GM19324 (cell line): ENCODE results near the gene ADAM33.

Source experiments
- ATAC-seq: cut with Tn5 transposase; IDR thresholded peaks from one replicate; pipeline ENCODE4 v1.9.1; 2021; ENCODE audit warnings: mild to moderate bottlenecking, moderate library complexity; ENCODE audit not compliant: unreplicated experiment, low FRiP score

ADAM33 gene

DNA sequence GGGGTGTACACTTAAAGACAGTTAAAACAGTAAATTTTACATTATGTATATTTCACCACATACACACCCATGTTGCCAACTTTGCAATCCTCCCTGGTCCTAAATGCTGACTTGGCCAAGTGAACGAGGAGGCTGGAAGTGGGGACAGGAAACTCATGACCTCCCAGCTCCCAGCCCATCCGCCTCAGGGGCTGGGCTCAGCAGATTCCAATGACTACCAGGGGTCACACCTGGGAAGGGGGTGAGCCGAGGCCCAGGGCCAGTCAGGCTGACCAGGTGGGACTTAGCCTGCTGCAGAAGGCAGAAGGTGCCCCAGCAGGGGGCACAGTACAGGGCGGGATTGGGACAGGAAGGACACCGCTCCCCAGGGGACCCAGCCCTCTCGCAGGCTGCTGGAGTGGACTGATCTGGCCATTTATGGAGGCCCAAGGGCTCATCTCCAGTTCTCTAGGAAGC lies 28.2 kb upstream of the ADAM33 start:
- ATAC-seq: no peak

DNA sequence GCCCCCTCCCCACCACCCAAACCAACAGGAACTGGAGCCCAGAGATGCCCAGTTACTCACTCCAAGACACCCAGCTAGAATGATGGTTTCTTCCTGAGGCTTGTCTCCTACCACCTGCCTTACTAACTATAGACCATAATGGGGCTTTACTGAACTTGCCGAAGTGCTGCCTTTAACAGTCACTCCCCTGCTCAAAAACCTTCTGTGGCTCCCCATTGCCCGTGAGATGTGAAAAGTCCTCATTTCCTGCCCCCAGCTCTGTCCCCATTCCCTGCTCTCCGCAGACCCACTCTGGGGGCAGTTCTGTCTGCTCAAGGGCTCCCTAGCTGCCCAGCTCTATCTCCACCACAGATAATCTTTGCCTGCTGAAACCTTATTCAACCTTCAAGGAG lies 25.7 kb upstream of the ADAM33 start:
- ATAC-seq: no peak

DNA sequence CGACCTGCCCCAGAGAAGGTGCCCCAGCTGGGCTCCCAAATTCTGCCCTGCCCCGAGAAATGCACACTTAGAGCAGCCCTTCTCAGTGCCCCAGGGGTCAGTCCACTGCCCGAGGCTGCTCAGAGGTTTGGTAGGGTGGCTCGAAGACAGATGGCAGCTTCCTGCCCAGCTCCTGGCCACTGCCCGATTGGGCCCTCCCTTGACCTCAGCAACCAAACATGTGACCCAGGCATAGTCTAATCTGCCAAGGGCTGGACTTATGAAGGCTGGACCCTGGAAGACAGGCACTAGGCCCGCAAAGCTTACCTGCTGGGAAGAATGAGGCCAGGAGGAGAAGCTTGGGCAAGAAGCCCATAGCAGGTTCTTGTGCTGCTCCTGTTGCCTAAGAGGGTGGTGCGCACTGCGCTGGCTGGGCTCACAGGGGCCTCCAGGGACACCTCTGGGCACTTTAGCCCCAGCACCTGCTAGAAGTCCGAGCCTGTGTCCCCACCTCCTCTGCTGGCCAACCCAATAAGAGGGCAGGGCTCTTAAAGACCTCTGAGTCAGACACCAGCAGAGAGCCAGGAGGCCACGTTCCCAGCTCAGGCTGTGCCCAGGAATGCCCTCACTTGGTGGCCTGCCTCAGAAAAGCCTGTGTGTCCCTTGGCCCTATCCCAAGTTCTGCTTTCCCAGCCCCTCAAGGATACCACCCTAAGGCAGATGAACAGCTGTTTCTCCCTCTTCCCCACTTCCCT lies 25.1 kb upstream of the ADAM33 start:
- no peak for ATAC-seq

DNA sequence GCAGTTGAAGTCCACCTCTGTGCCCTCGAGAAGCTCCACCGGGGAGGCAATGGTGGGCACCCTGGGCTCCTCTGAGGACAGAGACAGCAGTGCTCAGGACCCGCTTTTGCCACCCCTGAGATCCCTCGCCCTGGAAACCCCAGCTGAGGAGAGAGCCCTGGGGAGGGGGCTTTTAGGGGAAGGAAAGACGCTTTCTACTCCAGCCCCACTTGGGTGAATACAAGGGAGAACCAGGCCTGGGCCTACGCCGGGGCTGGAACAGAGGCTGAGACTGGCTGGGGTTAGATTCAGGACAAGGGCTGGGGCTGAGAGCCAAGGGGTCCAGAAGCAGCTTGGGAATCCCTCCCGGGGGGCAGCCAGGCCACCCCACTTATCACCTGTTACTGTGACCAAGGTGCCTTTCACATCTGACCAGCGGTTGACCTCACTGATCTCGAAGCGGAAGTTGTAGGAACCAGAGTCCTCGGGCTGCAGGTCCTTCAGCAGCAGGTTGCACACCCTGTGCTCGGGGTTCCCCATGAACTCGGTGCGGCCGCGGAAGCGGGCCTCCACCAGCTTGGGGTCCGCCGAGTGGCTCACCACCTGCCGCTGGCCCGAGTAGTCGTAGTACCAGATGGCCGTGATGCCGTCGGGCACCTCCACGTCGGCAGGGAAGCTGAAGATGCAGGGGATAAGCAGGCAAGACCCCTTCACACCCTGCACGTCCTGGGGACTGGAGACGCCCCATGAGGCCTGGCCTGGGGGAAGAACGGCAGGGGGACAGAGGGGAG lies 24.3 kb upstream of the ADAM33 start:
- no peak for ATAC-seq

DNA sequence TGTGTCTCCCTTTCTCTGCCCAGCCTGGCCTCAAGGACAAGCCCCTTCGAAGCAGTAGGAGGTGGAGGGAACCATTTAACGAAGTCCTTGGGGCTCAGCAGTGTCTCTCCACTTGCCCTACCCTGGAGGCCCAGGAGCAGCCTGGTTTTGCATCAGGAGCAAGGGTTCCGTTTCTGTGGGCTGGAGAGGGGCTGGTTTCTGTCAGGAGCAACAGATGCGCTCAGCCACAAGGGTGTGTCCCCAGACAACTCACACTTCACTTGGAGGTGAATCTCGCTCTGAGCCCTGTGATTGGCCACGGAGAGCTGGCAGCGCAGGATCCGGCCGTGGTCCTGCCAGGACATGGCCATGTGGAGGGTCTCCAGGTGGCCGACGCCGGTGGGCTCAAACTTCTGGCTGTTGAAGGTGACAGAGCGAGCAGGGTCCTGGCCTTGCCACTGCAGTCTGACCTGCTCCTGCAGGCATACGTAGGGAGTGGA lies 23.7 kb upstream of the ADAM33 start:
- ATAC-seq: no peak

DNA sequence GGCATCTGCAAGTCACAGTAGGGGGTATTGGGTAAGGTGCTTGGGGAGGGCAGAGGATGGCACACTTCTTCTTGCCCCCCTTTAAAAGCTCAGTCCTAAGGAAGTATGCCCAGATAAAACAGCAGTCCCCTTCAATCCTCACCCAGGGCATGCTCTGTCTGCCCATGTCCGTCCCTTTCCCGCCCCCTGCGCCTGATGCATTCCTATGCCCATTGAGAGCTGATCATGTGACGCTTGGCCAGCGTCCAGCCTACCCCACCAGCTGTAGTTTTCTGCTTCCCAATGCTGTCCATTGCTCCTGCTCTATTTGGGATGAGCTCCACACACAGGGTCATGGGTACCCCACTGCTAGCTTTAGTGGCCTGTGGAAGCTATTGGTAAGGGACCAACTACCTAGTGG lies 22.3 kb upstream of the ADAM33 start:
- ATAC-seq: no peak

DNA sequence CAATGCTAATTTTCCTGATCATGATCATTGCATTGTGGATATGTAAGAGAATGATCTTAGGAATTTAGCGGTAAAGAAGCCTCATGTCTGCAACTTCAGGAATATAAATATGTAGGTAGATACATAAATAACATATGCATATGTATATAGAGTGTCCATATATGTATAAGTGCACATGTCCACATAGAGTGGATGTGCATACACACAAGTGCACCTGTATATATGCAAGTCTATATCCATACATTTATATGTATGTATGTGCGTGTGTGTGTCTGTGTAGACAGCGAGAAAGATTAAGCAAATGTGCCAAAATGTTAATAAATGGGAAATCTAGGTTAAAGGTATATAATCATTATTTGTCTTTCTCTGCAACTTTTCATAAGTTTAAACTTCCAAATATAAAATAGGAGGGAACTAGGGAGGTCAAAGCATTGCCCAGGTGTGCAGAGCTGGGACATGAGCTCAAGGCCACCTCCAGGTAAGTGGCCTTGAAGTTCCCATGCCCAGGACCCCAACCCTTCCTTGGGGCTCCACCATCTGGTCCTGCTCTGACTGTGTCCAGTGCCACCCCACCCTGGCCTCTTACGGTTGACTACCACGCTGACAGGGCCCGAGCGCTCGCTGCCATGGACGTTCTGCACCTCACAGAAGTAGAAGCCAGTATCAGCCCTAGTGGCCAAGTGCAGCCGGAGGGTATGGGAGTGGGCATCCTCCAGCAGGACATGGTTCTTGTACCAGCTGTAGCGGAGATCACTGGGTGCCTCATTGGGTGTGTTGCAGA lies 21.0 kb upstream of the ADAM33 start:
- no peak for ATAC-seq

DNA sequence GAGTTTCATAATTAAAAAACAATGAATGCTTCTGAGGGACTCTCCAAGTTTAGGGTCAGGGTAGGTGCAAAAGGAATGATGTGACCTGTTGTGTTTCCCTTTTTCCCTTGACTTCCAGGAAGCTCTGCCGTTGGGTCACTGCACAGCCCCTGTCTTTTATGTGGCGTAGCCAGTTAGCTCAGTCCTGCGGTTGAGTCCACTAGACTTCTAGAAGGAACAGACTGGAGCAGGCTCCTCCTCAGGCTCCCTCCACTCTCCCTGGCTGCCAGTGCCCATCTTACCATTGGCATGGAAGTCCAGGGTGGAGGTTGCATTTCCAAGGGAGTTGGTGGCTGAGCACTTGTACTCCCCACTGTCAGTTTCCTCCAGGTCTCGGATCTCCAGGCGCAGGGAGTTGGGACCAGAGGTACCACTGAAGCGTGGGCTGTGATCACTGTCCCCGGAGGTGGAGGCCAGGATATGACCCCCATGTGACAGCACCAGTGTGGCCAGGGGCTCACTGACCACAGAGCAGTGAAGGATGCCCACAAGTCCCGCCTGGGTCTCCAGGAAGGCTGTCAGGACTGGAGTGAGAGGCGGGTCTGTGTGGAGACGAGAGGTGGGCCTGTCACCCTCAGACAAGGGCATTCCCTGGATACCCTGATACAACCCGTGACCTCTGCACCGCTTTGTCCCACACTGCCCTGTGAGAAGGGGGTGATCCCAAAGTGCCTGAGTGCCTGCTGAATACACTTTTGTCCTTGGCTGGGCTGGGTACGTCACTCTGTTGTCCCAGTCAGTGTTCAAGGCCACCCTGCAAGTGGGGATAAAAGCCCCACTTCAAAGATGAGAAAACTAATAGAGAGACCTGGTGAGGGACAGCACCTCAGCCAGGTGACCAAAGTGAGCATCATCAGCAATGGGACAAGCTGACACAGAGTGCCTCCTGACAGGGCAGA lies 19.5 kb upstream of the ADAM33 start:
- no peak for ATAC-seq

DNA sequence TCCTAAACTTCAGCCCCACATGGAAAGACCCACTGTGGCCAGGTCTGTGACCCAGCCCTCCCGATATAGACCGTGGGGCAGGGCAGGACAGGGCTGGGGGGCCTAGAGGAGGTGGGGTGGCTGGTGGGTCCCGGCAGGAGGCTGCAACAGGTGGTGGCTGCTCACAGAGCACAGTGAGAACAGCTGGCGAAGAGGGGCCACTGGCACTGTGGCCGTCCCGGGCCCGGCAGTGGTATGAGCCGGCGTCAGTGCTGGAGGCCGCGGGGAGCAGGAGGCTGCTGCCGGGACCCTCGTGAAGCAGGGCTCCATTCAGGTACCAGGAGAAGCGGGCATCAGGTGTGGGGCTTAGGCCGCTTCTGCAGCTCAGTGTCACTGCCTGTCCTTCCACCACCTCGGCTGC lies 17.2 kb upstream of the ADAM33 start:
- ATAC-seq: no peak

DNA sequence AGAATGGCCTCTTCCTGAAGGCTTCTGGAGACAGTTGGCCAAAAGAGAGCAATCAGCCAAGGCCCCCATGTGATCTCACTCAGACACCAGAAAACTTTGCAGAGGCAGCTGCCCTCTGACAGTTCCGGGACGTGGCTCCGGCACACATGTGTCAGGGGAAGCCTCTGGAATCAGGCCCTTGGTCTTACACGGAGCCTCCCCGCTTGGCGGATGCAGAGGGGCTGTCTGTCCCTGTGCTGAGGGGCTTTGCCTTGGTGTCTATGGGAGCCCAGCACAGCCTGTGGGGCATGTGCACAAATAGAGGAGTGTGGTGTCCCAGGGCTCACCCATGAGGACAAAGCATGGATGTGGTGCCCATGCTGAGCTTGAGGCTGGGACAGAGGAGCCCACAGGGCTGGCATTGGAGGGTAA lies 16.8 kb upstream of the ADAM33 start:
- no peak for ATAC-seq

DNA sequence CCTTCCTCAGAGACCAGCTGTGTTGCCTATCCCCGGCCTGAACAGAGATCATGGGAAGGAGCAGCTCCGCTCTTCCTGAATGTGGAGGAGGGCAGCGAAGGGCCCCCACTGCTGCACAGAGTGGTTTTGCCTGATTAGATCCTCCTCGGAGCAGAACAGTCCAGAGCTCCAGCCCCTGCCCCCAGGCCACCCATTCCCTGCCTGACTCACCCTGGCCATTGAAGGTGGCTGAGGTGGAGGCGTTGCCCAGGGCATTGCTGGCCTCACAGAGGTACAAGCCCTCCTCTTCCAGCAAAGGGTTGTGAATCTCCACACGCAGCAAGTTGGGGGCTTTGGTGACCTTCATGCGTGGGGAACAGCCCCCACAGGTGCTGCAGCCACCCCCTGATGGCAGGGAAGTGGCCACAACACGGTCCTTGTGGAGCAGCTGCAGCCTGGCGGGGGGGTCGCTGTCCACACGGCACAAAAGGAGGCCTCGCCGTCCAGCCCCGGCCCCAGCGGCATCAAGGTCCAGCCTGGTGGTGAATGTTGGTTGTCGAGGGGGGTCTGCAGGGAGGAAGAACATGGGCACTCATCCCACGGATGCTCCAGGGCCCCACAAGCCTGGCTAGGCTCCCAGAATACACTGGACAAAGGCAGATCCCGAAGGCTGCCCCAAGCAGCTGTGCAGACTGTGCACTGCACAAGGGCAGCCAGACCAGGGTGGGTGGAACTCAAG lies 15.9 kb upstream of the ADAM33 start:
- ATAC-seq: no peak

DNA sequence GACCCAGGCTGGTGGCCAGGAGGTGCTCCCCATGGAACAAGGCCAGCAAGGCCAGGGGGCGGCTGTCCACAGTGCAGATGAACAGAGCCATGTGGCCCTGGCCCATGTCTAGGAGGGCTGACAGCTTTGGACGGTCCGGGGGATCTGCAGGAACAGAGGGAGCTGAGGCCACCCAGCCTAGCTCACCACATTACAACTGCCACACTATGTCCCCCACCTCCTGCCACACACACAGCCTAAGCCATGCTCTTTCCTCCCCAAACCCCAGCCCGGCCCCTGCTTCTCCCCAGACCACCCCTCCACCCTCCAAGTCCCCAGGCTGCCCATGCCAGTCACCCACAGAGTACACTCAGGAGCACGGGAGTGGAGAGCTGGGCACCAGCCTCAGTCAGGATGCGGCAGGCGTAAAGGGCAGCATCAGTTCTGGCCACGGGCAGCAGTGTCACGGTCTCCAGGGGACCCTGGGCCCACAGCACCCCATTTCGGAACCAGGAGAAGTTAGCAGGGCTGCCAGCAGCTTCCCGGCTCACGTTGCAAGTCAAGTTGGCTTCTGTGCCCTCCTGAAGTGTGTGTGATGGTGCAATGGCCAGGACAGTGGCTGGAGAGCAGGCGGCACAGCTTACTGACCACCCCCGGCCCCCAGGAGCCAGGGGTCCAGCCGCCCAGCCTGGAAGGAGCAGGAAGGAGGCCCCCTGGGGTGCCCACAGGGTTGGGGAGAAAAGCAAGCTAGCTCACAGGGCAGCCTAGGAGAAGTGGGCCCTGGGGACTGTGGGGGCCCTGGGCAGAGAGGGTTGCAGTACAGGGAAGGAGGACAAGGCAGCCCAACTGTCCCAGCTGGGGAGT lies 15.2 kb upstream of the ADAM33 start:
- no peak for ATAC-seq

DNA sequence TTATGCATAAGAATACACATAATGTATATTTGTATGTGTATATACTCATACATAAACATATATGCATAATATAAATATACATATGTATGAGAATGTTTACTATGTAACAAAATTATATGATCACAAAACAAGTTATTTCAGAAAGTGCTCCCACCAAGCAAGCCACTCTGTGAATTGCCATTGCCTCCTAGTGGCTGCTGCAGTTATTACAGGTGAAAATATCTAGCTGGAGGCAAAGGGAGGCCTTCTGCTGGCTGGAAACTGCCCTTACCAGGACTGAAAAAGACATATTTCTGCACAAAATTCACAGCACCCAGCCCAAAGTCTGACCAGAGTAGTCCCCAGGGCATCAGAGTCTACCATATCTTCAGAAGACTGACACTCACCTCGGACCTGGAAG lies 14.4 kb upstream of the ADAM33 start:
- no peak for ATAC-seq

DNA sequence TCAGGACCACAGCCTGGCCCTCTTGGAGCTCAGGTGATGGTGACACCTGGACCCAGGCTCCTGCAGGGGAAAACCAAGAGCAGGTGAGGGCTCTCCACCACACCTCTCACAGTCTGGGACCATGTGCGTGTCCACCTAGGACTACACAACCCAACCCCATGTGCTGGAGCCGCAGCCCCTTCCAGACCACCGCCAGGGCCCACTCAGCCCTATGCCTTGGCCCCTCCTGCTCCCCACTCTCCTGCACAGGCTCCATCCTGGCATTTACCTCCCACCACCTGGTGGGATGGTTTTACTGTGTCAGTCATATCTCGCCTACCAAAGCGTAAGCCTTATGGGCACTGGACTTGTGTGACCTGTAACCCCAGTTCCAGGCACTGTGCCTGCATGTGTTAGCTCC lies 13.1 kb upstream of the ADAM33 start:
- ATAC-seq: no peak

DNA sequence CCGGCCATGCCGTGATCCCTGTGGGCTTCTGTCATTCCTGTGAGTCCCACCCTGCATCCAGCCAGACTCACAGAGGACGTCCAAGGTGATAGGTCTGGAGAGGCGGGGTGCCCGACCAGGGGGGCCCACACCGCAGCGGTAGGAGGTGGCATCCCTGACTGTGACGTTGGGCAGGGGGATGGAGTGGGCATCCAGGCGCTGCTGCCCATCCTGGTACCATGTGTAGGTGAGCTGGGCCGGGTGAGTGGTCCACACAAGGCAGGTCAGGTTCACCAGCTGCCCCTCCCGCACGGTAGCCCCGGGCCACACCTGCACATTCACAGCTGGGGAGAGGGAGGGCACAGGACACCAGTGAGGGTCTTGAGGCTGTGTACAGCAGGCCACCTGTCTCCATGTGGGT lies 11.6 kb upstream of the ADAM33 start:
- ATAC-seq: no peak

DNA sequence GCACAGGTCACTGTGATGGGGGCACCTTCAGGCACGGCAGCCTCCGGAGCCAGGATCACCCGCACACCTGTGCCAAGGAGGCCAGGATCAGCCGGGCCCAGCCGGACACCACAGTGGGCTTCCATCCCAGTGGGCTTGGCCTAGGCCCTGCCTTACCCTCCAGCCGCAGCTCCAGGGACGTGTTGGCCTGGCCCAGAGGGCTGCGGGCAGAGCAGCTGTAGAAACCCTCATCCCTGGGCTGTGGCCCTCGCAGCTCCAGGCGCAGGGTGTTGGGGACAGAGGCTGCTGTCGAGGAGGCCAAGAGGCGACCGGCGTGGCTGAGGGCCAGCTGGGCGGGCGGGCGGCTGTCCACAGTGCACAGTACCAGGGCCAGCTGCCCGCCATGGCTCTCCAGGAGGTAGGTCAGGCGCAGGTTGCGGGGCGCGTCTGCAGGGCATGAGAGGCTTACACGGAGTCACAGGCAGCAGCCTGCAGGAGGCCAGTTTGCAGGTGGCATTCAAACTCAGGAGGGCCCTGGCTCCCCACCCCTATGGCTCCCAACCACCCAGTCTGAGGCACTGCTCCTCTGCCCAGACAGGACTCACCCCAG lies 11.0 kb upstream of the ADAM33 start:
- no peak for ATAC-seq

DNA sequence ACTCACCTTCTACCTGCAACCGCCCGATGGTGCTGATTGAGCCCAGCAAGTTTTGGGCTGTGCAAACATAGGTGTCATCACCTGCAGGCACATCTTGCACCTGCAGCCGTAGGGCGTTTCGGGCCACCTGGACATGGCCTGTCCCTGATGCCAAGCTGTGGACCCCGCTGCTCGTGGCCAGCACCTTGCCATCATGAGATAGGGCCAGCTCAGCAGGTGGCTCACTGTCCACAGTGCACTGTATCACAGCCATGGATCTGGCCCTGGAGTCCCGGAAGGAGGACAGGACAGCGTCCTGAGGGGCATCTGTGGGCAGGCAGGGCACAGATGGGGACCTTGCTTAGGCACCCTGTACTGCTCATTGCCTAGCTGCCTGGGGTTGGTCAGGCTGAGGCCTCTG lies 10.1 kb upstream of the ADAM33 start:
- ATAC-seq: no peak

DNA sequence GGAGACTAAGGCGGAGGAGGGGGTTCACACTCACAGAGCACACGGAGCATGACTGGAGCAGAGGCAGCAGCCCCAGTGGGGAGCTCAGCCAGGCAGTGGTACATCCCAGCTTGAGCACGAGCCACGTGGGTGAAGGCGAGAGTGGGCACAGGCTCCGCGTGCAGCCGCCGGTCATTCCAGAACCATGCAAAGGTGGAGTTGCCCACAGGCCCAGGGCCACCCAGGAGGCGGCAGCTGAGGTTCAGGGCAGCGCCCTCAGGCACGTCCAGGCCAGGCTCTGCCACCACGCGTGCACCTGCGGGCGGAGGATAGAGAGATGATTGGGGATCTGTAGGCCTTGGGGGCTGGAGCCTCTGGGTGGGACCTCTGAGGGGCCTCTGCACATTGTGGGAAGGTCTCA lies 9.5 kb upstream of the ADAM33 start:
- no peak for ATAC-seq
